SJSA1 (cell line): ENCODE data around the gene SOD3. TPM values are rescaled to one million over a fixed set of nuclear protein-coding genes. Genes with fewer than 3 reads are reported as not detected.

ENCODE experiments used
- DNase-seq, 2 experiments: peaks; one replicate each; pipeline ENCODE4 v3.0.0-alpha.2; 2015 to 2020; ENCODE audit warnings: low spot score in 2 of 2, low read depth in 1 of 2
- H3K27ac ChIP-seq: fragments of 250-450 bp; sonication (Bioruptor Pico); 2 replicates; pipeline ENCODE4 v1.5.1; 2020; ENCODE audit warnings: mild to moderate bottlenecking, moderate library complexity
- H3K27me3 ChIP-seq: fragments of 250-450 bp; sonication (Bioruptor Pico); replicated peaks from 2 replicates; pipeline ENCODE4 v1.5.1; 2020; ENCODE audit warnings: mild to moderate bottlenecking, moderate library complexity
- H3K36me3 ChIP-seq: fragments of 250-450 bp; sonication (Bioruptor Pico); 2 replicates; pipeline ENCODE4 v1.5.1; 2020; ENCODE audit warnings: mild to moderate bottlenecking
- H3K4me1 ChIP-seq: fragments of 250-450 bp; sonication (Bioruptor Pico); replicated peaks from 2 replicates; pipeline ENCODE4 v1.6.1; 2021; ENCODE audit warnings: mild to moderate bottlenecking
- H3K4me3 ChIP-seq: fragments of 250-450 bp; sonication (Bioruptor Pico); 2 replicates; pipeline ENCODE4 v1.5.1; 2020; ENCODE audit warnings: mild to moderate bottlenecking
- H3K9me3 ChIP-seq: fragments of 250-450 bp; sonication (Bioruptor Pico); replicated peaks from 2 replicates; pipeline ENCODE4 v1.5.1; 2020; ENCODE audit warnings: mild to moderate bottlenecking
- total RNA-seq: library from RNA; depleted of rRNA; stranded (reverse); fragments of >200 nt; shearing (Covaris generic); gene quantifications from 2 replicates; pipeline ENCODE4 v1.2.3, GENCODE V29; 2014

Gene SOD3
- total RNA-seq, 1 experiment from 2014 or later, result 2.0 TPM

- no peak for DNase-seq
- Histone ChIP-seq H3K9me3 (no peaks in the 10 kb centered on the region), H3K27ac (no peak overlapping the region), H3K4me1 (no peaks in the 10 kb centered on the region), H3K36me3 (no peaks in the 10 kb centered on the region), H3K27me3 (no peaks in the 10 kb centered on the region), H3K4me3 (no peak overlapping the region)
Measured at GRCh38 chr4:24820541-24820940, 25.2 kb downstream of the SOD3 start.

- DNase-seq, result no peak
- H3K27ac ChIP-seq, result no peak overlapping the region
- no peaks in the 10 kb centered on the region for H3K27me3 ChIP-seq
- H3K4me1 ChIP-seq, result no peaks in the 10 kb centered on the region
- H3K4me3 ChIP-seq, result no peak overlapping the region
- no peaks in the 10 kb centered on the region for H3K36me3 ChIP-seq
- H3K9me3 ChIP-seq, result no peaks in the 10 kb centered on the region
Measured at GRCh38 chr4:24824720-24825119, 29.3 kb downstream of the SOD3 start.

GRCh38 chr4:24831637-24832036 is 36.3 kb downstream of the SOD3 start:
- Histone ChIP-seq H3K36me3 (no peaks in the 10 kb centered on the region), H3K27me3 (no peaks in the 10 kb centered on the region), H3K27ac (no peak overlapping the region), H3K4me3 (no peak overlapping the region), H3K9me3 (no peaks in the 10 kb centered on the region), H3K4me1 (no peaks in the 10 kb centered on the region)
- DNase-seq, result no peak

GRCh38 chr4:24835696-24836095 is 40.3 kb downstream of the SOD3 start:
- no peak for DNase-seq
- Histone ChIP-seq H3K27ac (no peak overlapping the region), H3K27me3 (no peaks in the 10 kb centered on the region), H3K36me3 (no peaks in the 10 kb centered on the region), H3K4me1 (no peaks in the 10 kb centered on the region), H3K4me3 (no peak overlapping the region), H3K9me3 (no peaks in the 10 kb centered on the region)

- H3K27ac ChIP-seq, result no peak overlapping the region
- H3K4me1 ChIP-seq, result no peaks in the 10 kb centered on the region
- no peaks in the 10 kb centered on the region for H3K36me3 ChIP-seq
- H3K27me3 ChIP-seq, result no peaks in the 10 kb centered on the region
- no peak overlapping the region for H3K4me3 ChIP-seq
- no peaks in the 10 kb centered on the region for H3K9me3 ChIP-seq
- DNase-seq, result no peak
Measured at GRCh38 chr4:24836661-24837242, 41.4 kb downstream of the SOD3 start.

GRCh38 chr4:24837336-24837735 is 42.0 kb downstream of the SOD3 start:
- H3K27me3 ChIP-seq, result no peaks in the 10 kb centered on the region
- DNase-seq, result no peak
- H3K27ac ChIP-seq, result no peak overlapping the region
- no peaks in the 10 kb centered on the region for H3K9me3 ChIP-seq
- no peak overlapping the region for H3K4me3 ChIP-seq
- H3K4me1 ChIP-seq, result no peaks in the 10 kb centered on the region
- H3K36me3 ChIP-seq, result no peaks in the 10 kb centered on the region

GRCh38 chr4:24837781-24838180 is 42.4 kb downstream of the SOD3 start:
- H3K27ac ChIP-seq, result no peak overlapping the region
- H3K9me3 ChIP-seq, result no peaks in the 10 kb centered on the region
- H3K27me3 ChIP-seq, result no peaks in the 10 kb centered on the region
- no peaks in the 10 kb centered on the region for H3K36me3 ChIP-seq
- H3K4me1 ChIP-seq, result no peaks in the 10 kb centered on the region
- H3K4me3 ChIP-seq, result no peak overlapping the region
- DNase-seq, result no peak

- Histone ChIP-seq H3K9me3 (no peaks in the 10 kb centered on the region), H3K27ac (no peak overlapping the region), H3K4me3 (no peak overlapping the region), H3K27me3 (no peaks in the 10 kb centered on the region), H3K36me3 (no peaks in the 10 kb centered on the region), H3K4me1 (no peaks in the 10 kb centered on the region)
- DNase-seq, result no peak
Measured at GRCh38 chr4:24840362-24840761, 45.0 kb downstream of the SOD3 start.

- no peaks in the 10 kb centered on the region for H3K9me3 ChIP-seq
- H3K27ac ChIP-seq, result no peak overlapping the region
- H3K4me3 ChIP-seq, result no peak overlapping the region
- no peaks in the 10 kb centered on the region for H3K36me3 ChIP-seq
- no peaks in the 10 kb centered on the region for H3K27me3 ChIP-seq
- H3K4me1 ChIP-seq, result no peaks in the 10 kb centered on the region
- no peak for DNase-seq
Measured at GRCh38 chr4:24840826-24841543, 45.6 kb downstream of the SOD3 start.

- Histone ChIP-seq H3K27ac (no peak overlapping the region), H3K4me3 (no peak overlapping the region), H3K9me3 (no peaks in the 10 kb centered on the region), H3K36me3 (no peaks in the 10 kb centered on the region), H3K27me3 (no peaks in the 10 kb centered on the region), H3K4me1 (no peaks in the 10 kb centered on the region)
- DNase-seq, result no peak
Measured at GRCh38 chr4:24842356-24842755, 47.0 kb downstream of the SOD3 start.

- no peak overlapping the region for H3K27ac ChIP-seq
- H3K4me1 ChIP-seq, result no peaks in the 10 kb centered on the region
- no peaks in the 10 kb centered on the region for H3K36me3 ChIP-seq
- no peaks in the 10 kb centered on the region for H3K9me3 ChIP-seq
- no peaks in the 10 kb centered on the region for H3K27me3 ChIP-seq
- no peak overlapping the region for H3K4me3 ChIP-seq
- DNase-seq, result no peak
Measured at GRCh38 chr4:24843096-24843495, 47.7 kb downstream of the SOD3 start.

- DNase-seq, result no peak
- H3K4me3 ChIP-seq, result no peak overlapping the region
- no peaks in the 10 kb centered on the region; the same call in 1 of the 2 replicates for H3K4me1 ChIP-seq
- H3K27me3 ChIP-seq, result no peaks in the 10 kb centered on the region
- no peaks in the 10 kb centered on the region for H3K9me3 ChIP-seq
- no peak overlapping the region for H3K27ac ChIP-seq
- H3K36me3 ChIP-seq, result no peaks in the 10 kb centered on the region
Measured at GRCh38 chr4:24845132-24845531, 49.8 kb downstream of the SOD3 start.

GRCh38 chr4:24845902-24846301 is 50.5 kb downstream of the SOD3 start:
- no peak for DNase-seq
- no peaks in the 10 kb centered on the region for H3K27me3 ChIP-seq
- H3K9me3 ChIP-seq, result no peaks in the 10 kb centered on the region
- H3K4me1 ChIP-seq, result peaks cover 8% of the 10 kb centered on the region
- no peaks in the 10 kb centered on the region for H3K36me3 ChIP-seq
- no peak overlapping the region for H3K27ac ChIP-seq
- H3K4me3 ChIP-seq, result no peak overlapping the region

GRCh38 chr4:24846716-24847115 is 51.3 kb downstream of the SOD3 start:
- no peaks in the 10 kb centered on the region for H3K36me3 ChIP-seq
- no peak overlapping the region for H3K4me3 ChIP-seq
- no peak for DNase-seq
- H3K9me3 ChIP-seq, result no peaks in the 10 kb centered on the region
- H3K4me1 ChIP-seq, result peaks cover 16% of the 10 kb centered on the region
- no peak overlapping the region for H3K27ac ChIP-seq
- H3K27me3 ChIP-seq, result no peaks in the 10 kb centered on the region

- Histone ChIP-seq H3K27me3 (no peaks in the 10 kb centered on the region), H3K4me3 (no peak overlapping the region)
Measured at GRCh38 chr4:24849351-24849750, 54.0 kb downstream of the SOD3 start.

More at GRCh38 chr4:24849351-24849750, 54.0 kb downstream of the SOD3 start:
- H3K9me3 ChIP-seq, result no peaks in the 10 kb centered on the region
- no peak for DNase-seq
- H3K36me3 ChIP-seq, result no peaks in the 10 kb centered on the region
- no peak overlapping the region for H3K27ac ChIP-seq
- H3K4me1 ChIP-seq, result peaks cover 40% of the 10 kb centered on the region
